GM12878 (cell line): ENCODE results near the gene BHLHA15. TPM values are rescaled to one million over a fixed set of nuclear protein-coding genes. Genes with fewer than 3 reads are reported as not detected.

ENCODE experiments used
- ATAC-seq: fragments of 200-7000 bp; cut with Tn5 transposase; 3 replicates; pipeline ENCODE4 v1.9.1; 2020; ENCODE audit warnings: mild to moderate bottlenecking, moderate library complexity
- BruUV-seq: library from RNA; stranded (reverse); fragments of 400-500 nt; replicated peaks from 2 replicates; lab custom pipeline; 2021; lab: Mats Ljungman, UMichigan
- CTCF ChIA-PET: fragments of 300-600 bp; sonication (Branson Sonifier 250); formaldehyde crosslinking; extraction: SDS; loops from one replicate; lab custom pipeline; 2021; ENCODE audit warnings: inconsistent platforms; lab: Yijun Ruan, JAX
- POLR2A ChIA-PET: fragments of 350-600 bp; formaldehyde crosslinking; extraction: SDS; loops from one replicate; lab custom pipeline; 2021; ENCODE audit warnings: inconsistent platforms; lab: Charles Lee
- RAD21 ChIA-PET: fragments of 300-600 bp; sonication (Branson Sonifier 250); formaldehyde crosslinking; loops from one replicate; lab custom pipeline; 2023; ENCODE audit warnings: antibody characterized with exemption; ENCODE audit not compliant: unreplicated experiment; lab: Charles Lee
- SMC1A ChIA-PET: fragments of 300-600 bp; sonication (Branson Sonifier 250); formaldehyde crosslinking; loops from one replicate; lab custom pipeline; 2023; ENCODE audit not compliant: unreplicated experiment, uncharacterized antibody; lab: Charles Lee
- DNase-seq: peaks from one replicate; pipeline ENCODE4 v3.0.0-alpha.2; 2011; ENCODE audit warnings: low read depth, low spot score
- FAIRE-seq: peaks from 3 replicates; lab custom pipeline; 2011; peaks lifted over from hg19 to GRCh38; lab: Jason Lieb, UNC
- H2AFZ ChIP-seq: 2 replicates; pipeline ENCODE4 v1.6.0; 2011; ENCODE audit warnings: low read depth, low read length, control low read depth; ENCODE audit not compliant: control insufficient read depth
- H3K27ac ChIP-seq: 2 replicates; pipeline ENCODE4 v1.5.1; 2011; ENCODE audit warnings: control low read depth; ENCODE audit not compliant: control insufficient read depth, insufficient read depth
- H3K27me3 ChIP-seq, 2 experiments: replicated peaks in 1 of 2; 2 replicates each; pipeline versions ENCODE4 v1.6.0 to v1.6.1; 2011; ENCODE audit warnings: low read length in 1 of 2; ENCODE audit not compliant: control insufficient read depth in 2 of 2, insufficient read depth in 2 of 2
- H3K36me3 ChIP-seq, 2 experiments: 2 replicates each; pipeline ENCODE4 v1.5.1; 2011; ENCODE audit warnings: low read length in 1 of 2; ENCODE audit not compliant: control insufficient read depth in 2 of 2, insufficient read depth in 2 of 2
- H3K4me1 ChIP-seq: 2 replicates; pipeline ENCODE4 v1.6.1; 2011; ENCODE audit warnings: mild to moderate bottlenecking, low read length, moderate library complexity, mixed read lengths; ENCODE audit not compliant: control insufficient read depth, insufficient read depth
- H3K4me2 ChIP-seq: 2 replicates; pipeline ENCODE4 v1.6.0; 2011; ENCODE audit warnings: control low read depth; ENCODE audit not compliant: control insufficient read depth, insufficient read depth
- H3K4me3 ChIP-seq: fragments of 200-600 bp; sonication (generic); 2 replicates; pipeline ENCODE4 v1.5.1; 2016
- H3K79me2 ChIP-seq: 2 replicates; pipeline ENCODE4 v1.6.0; 2011; ENCODE audit warnings: low read length; ENCODE audit not compliant: control insufficient read depth, insufficient read depth
- H3K9ac ChIP-seq: 2 replicates; pipeline ENCODE4 v1.8.0; 2011; ENCODE audit warnings: low read length, control low read depth, mixed read lengths; ENCODE audit not compliant: control insufficient read depth, insufficient read depth
- H3K9me3 ChIP-seq: replicated peaks from 3 replicates; pipeline ENCODE4 v1.5.1; 2011; ENCODE audit warnings: mild to moderate bottlenecking, low read length; ENCODE audit not compliant: control insufficient read depth, insufficient read depth
- H4K20me1 ChIP-seq: 2 replicates; pipeline ENCODE4 v1.6.0; 2011; ENCODE audit not compliant: control insufficient read depth, insufficient read depth
- CEBPB ChIP-seq, 2 experiments: fragments of 150-350 bp in 1 of 2; IDR thresholded peaks; 2 replicates each; pipeline ENCODE4 v1.6.1; 2012 to 2014; ENCODE audit warnings: low read depth in 2 of 2, low read length in 2 of 2, borderline replicate concordance in 1 of 2, inconsistent platforms in 1 of 2
- DPF2 ChIP-seq: fragments of 450-650 bp; IDR thresholded peaks from 2 replicates; pipeline ENCODE4 v1.6.1; 2017; ENCODE audit warnings: mild to moderate bottlenecking
- ESRRA ChIP-seq: IDR thresholded peaks from 2 replicates; pipeline ENCODE4 v1.6.1; 2012; ENCODE audit warnings: mild to moderate bottlenecking, low read length, improper control_type of control experiment
- IKZF2 ChIP-seq, 2 experiments: fragments of 450-650 bp; IDR thresholded peaks; 2 replicates each; pipeline ENCODE4 v1.6.1; 2017; ENCODE audit warnings: mild to moderate bottlenecking in 2 of 2, moderate library complexity in 2 of 2
- NR2C1 ChIP-seq: fragments of 450-650 bp; IDR thresholded peaks from 2 replicates; pipeline ENCODE4 v1.6.1; 2017; ENCODE audit warnings: antibody characterized with exemption, mild to moderate bottlenecking, moderate library complexity
- RAD21 ChIP-seq: IDR thresholded peaks from 2 replicates; pipeline ENCODE4 v1.6.1; 2011; ENCODE audit warnings: mild to moderate bottlenecking, low read depth, low read length, moderate library complexity; ENCODE audit not compliant: insufficient read depth
- TCF3 ChIP-seq: IDR thresholded peaks from 2 replicates; pipeline ENCODE4 v1.6.1; 2012; ENCODE audit warnings: low read depth, mild to moderate bottlenecking, low read length, borderline replicate concordance; ENCODE audit not compliant: insufficient read depth
- WGBS: methylation state at CpG from one replicate; pipeline ENCODE4 v1.1.6; 2016; ENCODE audit warnings: low lambda C conversion rate; ENCODE audit not compliant: insufficient replicate concordance, insufficient coverage; ENCODE audit errors: missing lambda C conversion rate; 5-methylcytosine and 5-hydroxymethylcytosine counted together
- in situ Hi-C: fragments of 300-500 bp; cut with MboI; formaldehyde crosslinking; loops from 9 replicates; pipeline ENCODE4 v1.14.3; 2018; ENCODE audit warnings: mixed read lengths
- intact Hi-C: fragments of 100-400 bp; cut with micrococcal nuclease; formaldehyde crosslinking; loops from one replicate; pipeline ENCODE4 v1.14.2; 2022; ENCODE audit not compliant: unreplicated experiment
- polyA plus RNA-seq, 11 experiments: library from polyadenylated mRNA; depleted of rRNA in 4 of 11; unstranded in 6 of 11; stranded (reverse) in 5 of 11; fragments of >200 nt; fragmentation: Nextera tagmentation in 4 of 11; fragmentation: Illumina TruSeq in 1 of 11; extraction: Ambion mirVana in 4 of 11; extraction: Trizol in 1 of 11; gene quantifications; 1 replicate in 1 of 11; 2 replicates in 10 of 11; pipeline versions ENCODE4 v1.2.1 to v1.2.3, GENCODE V29; 2011 to 2016; ENCODE audit warnings: inconsistent platforms in 2 of 11, missing spikeins in 2 of 11, low read depth in 1 of 11
- total RNA-seq, 4 experiments: library from RNA; depleted of rRNA in 3 of 4; stranded (reverse); fragments of >200 nt in 3 of 4; fragmentation: Illumina TruSeq in 1 of 4; extraction: Trizol in 1 of 4; gene quantifications; 2 replicates each; pipeline versions ENCODE4 v1.2.1 to v1.2.3, GENCODE V29; 2013 to 2021
- TF ChIP-seq, protein P1 (sequence below): fragments of 450-650 bp; IDR thresholded peaks from 2 replicates; pipeline ENCODE4 v1.6.1; 2016; ENCODE audit warnings: mild to moderate bottlenecking

BHLHA15 gene
- total and polyA plus RNA-seq, 10 of the 15 experiments (the other 5 are each of a cell fraction or from before 2014, with no cell fraction given): 0.54 to 4.2 (median 2.5) TPM; not detected in 4

GRCh38 chr7:98187138-98187502 lies 24.1 kb upstream of the BHLHA15 start:
- Histone ChIP-seq H3K4me3 (no peak overlapping the region), H3K27ac (no peak overlapping the region), H3K4me2 (no peak overlapping the region), H4K20me1 (no peaks in the 10 kb centered on the region), H3K36me3 (peaks cover 0 to 6% of the 10 kb centered on the region in 2 experiments; a peak in 3 of 4 replicates), H3K9ac (no peak overlapping the region), H3K9me3 (no peaks in the 10 kb centered on the region; the same call in 2 of the 3 replicates), H3K79me2 (no peaks in the 10 kb centered on the region), H3K4me1 (no peaks in the 10 kb centered on the region), H3K27me3 (no peaks in the 10 kb centered on the region), H2AFZ (no peak overlapping the region)
- intact Hi-C loops: no loop called here
- in situ Hi-C loops: no loop called here
- 52% methylated on average over 1 of the region's 1 CpG for WGBS
- SMC1A ChIA-PET: no interaction called here
- DNase-seq (no peak), FAIRE-seq (no peak), ATAC-seq (no peak)
- no TSS peak for BruUV-seq
- POLR2A ChIA-PET: no interaction called here
- CTCF ChIA-PET: no interaction called here
- TF ChIP-seq RAD21: no peak
- TF ChIP-seq, protein P1, sequence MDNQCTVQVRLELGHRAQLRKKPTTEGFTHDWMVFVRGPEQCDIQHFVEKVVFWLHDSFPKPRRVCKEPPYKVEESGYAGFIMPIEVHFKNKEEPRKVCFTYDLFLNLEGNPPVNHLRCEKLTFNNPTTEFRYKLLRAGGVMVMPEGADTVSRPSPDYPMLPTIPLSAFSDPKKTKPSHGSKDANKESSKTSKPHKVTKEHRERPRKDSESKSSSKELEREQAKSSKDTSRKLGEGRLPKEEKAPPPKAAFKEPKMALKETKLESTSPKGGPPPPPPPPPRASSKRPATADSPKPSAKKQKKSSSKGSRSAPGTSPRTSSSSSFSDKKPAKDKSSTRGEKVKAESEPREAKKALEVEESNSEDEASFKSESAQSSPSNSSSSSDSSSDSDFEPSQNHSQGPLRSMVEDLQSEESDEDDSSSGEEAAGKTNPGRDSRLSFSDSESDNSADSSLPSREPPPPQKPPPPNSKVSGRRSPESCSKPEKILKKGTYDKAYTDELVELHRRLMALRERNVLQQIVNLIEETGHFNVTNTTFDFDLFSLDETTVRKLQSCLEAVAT: no peak
- no peak for TF ChIP-seq DPF2
- RAD21 ChIA-PET: interaction anchor here (0.6 kb wide), 1 partner anchor 216 kb away, joined by 3 read pairs; no protein-coding TSS in a partner anchor

GRCh38 chr7:98189559-98189958 lies 21.7 kb upstream of the BHLHA15 start:
- H3K4me1 ChIP-seq: no peaks in the 10 kb centered on the region
- H3K9me3 ChIP-seq: no peaks in the 10 kb centered on the region; the same call in 2 of the 3 replicates
- intact Hi-C loops: no loop called here
- no peak overlapping the region for H2AFZ ChIP-seq
- no peaks in the 10 kb centered on the region for H4K20me1 ChIP-seq
- ChIA-PET SMC1A (no interaction called here), POLR2A (no interaction called here), RAD21 (no interaction called here), CTCF (interaction anchor here (2.3 kb wide), 1 partner anchor 21 kb away, joined by 9 read pairs; no protein-coding TSS in a partner anchor)
- H3K4me3 ChIP-seq: no peak overlapping the region
- 96% methylated on average over 11 of the region's 11 CpGs for WGBS
- H3K27me3 ChIP-seq: no peaks in the 10 kb centered on the region
- FAIRE-seq (no peak), DNase-seq (no peak), ATAC-seq (no peak)
- no peak for TF ChIP-seq ESRRA
- TF ChIP-seq TCF3: no peak
- TF ChIP-seq CEBPB (IDR thresholded peaks at IDR 0.05; ENCODE audit: borderline replicate concordance in 1 of 2, low read depth in 2 of 2, low read length in 2 of 2): no peak
- no peak for TF ChIP-seq IKZF2 (IDR thresholded peaks at IDR 0.05)
- TF ChIP-seq NR2C1: no peak
- H3K36me3 ChIP-seq: peaks cover 5 to 8% of the 10 kb centered on the region in 2 experiments; a peak in 3 of 4 replicates
- no peak overlapping the region for H3K4me2 ChIP-seq
- no peak overlapping the region for H3K9ac ChIP-seq
- BruUV-seq: no TSS peak
- in situ Hi-C loops: no loop called here
- no peak overlapping the region for H3K27ac ChIP-seq
- no peaks in the 10 kb centered on the region for H3K79me2 ChIP-seq
